Thyroid gland (tissue), 4 donors: ENCODE measurements around the gene MEIS3.

ENCODE experiments used
- POLR2A ChIP-seq, 2 donors: fragments of 450-650 bp; IDR thresholded peaks; one replicate each; pipeline ENCODE4 v1.6.1; 2017; ENCODE audit warnings: antibody characterized with exemption in 2 of 2, mild to moderate bottlenecking in 2 of 2, moderate library complexity in 1 of 2
- TF ChIP-seq, protein P1 (sequence below), 6 experiments: fragments of 200-600 bp in 3 of 6; fragments of 450-650 bp in 3 of 6; sonication (generic) in 3 of 6; IDR thresholded peaks; one replicate each; pipeline ENCODE4 v1.5.1; 2016 to 2019; ENCODE audit warnings: antibody characterized with exemption in 6 of 6, mild to moderate bottlenecking in 2 of 6, inconsistent platforms in 1 of 6, moderate library complexity in 1 of 6

DNA sequence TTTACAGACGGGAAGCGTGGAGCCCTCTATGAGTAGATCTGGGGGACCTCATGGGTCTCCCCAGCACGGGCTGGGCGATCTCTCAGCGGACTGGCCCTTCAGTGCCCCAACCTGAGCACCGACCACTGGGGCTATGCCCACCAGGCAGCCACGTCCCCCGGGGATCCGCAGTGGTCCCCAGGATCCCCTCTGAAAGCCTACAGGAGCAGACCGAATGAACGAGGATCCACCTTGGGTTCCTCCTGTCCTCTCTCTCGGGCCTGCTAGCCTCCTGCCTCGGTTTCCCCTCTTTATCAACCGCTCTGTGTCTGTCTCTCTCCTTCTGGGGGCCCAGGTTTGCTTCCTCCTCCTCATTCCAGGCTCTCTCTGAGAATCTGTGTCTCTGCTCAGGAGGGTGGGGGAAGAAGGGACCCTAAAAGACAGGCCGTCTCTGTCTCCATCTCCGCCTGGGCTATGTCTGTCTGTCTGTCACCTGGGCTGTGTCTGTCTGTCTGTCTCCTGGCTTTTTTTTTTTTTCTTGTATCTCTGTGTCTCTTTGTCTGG lies 2.0 kb upstream of the MEIS3 start:
- TF ChIP-seq, protein P1, sequence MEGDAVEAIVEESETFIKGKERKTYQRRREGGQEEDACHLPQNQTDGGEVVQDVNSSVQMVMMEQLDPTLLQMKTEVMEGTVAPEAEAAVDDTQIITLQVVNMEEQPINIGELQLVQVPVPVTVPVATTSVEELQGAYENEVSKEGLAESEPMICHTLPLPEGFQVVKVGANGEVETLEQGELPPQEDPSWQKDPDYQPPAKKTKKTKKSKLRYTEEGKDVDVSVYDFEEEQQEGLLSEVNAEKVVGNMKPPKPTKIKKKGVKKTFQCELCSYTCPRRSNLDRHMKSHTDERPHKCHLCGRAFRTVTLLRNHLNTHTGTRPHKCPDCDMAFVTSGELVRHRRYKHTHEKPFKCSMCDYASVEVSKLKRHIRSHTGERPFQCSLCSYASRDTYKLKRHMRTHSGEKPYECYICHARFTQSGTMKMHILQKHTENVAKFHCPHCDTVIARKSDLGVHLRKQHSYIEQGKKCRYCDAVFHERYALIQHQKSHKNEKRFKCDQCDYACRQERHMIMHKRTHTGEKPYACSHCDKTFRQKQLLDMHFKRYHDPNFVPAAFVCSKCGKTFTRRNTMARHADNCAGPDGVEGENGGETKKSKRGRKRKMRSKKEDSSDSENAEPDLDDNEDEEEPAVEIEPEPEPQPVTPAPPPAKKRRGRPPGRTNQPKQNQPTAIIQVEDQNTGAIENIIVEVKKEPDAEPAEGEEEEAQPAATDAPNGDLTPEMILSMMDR (IDR thresholded peaks at IDR 0.05) = no peak
- no peak for TF ChIP-seq POLR2A (IDR thresholded peaks at IDR 0.05)
